KMS-11 (cell line): ENCODE measurements around the gene NMRK1.

Experiments
- H2AFZ ChIP-seq: fragments of 200-600 bp; sonication (generic); 2 replicates; pipeline ENCODE4 v1.6.1; 2016; ENCODE audit warnings: antibody characterized with exemption, mixed run types, low read depth
- H3K27ac ChIP-seq: fragments of 200-600 bp; sonication (generic); 2 replicates; pipeline ENCODE4 v1.6.1; 2016; ENCODE audit warnings: mild to moderate bottlenecking, mixed run types
- H3K27me3 ChIP-seq: fragments of 200-600 bp; sonication (generic); 2 replicates; pipeline ENCODE4 v1.6.1; 2017; ENCODE audit warnings: mild to moderate bottlenecking, low read depth, mixed run types, moderate library complexity; ENCODE audit not compliant: insufficient read depth
- H3K36me3 ChIP-seq: fragments of 200-600 bp; sonication (generic); 2 replicates; pipeline ENCODE4 v1.6.1; 2017; ENCODE audit warnings: mild to moderate bottlenecking, mixed run types; ENCODE audit not compliant: insufficient read depth
- H3K4me1 ChIP-seq: fragments of 200-600 bp; sonication (generic); 2 replicates; pipeline ENCODE4 v1.6.1; 2016; ENCODE audit warnings: mild to moderate bottlenecking, low read depth, mixed run types; ENCODE audit not compliant: poor library complexity, severe bottlenecking
- H3K4me2 ChIP-seq: fragments of 200-600 bp; sonication (generic); 2 replicates; pipeline ENCODE4 v1.7.0; 2016; ENCODE audit warnings: mild to moderate bottlenecking, mixed run types
- H3K4me3 ChIP-seq: fragments of 200-600 bp; sonication (generic); IDR thresholded peaks from 2 replicates; pipeline ENCODE4 v1.6.1; 2017; ENCODE audit warnings: low read depth, low read length, mixed read lengths; ENCODE audit not compliant: insufficient read depth
- H3K79me2 ChIP-seq: fragments of 200-600 bp; sonication (generic); 2 replicates; pipeline ENCODE4 v1.6.1; 2016; ENCODE audit warnings: low read depth, mixed run types; ENCODE audit not compliant: insufficient read depth
- H3K9ac ChIP-seq: fragments of 200-600 bp; sonication (generic); 2 replicates; pipeline ENCODE4 v1.6.1; 2016; ENCODE audit warnings: mild to moderate bottlenecking, mixed run types
- H4K20me1 ChIP-seq: fragments of 200-600 bp; sonication (generic); 2 replicates; pipeline ENCODE4 v1.6.1; 2016; ENCODE audit warnings: mild to moderate bottlenecking, mixed run types; ENCODE audit not compliant: insufficient read depth
- CTCF ChIP-seq: fragments of 200-600 bp; sonication (generic); conservative IDR thresholded peaks from 2 replicates; pipeline ENCODE4 v1.6.1; 2017; ENCODE audit warnings: low read depth, mild to moderate bottlenecking, antibody characterized with exemption, low read length, moderate library complexity, mixed read lengths

The NMRK1 gene

GRCh38 chr9:75116306-75116705 is 28.4 kb upstream of the NMRK1 start:
- no peak for TF ChIP-seq CTCF
- no peaks in the 10 kb centered on the region for H3K4me1 ChIP-seq
- H4K20me1 ChIP-seq: no peaks in the 10 kb centered on the region
- no peak overlapping the region for H3K9ac ChIP-seq
- no peaks in the 10 kb centered on the region for H3K27me3 ChIP-seq
- H2AFZ ChIP-seq: no peak overlapping the region
- no peaks in the 10 kb centered on the region for H3K36me3 ChIP-seq
- no peak overlapping the region for H3K4me2 ChIP-seq
- peaks cover 9% of the 10 kb centered on the region for H3K79me2 ChIP-seq
- H3K4me3 ChIP-seq: no peak overlapping the region
- no peak overlapping the region for H3K27ac ChIP-seq

GRCh38 chr9:75112789-75113188 is 24.8 kb upstream of the NMRK1 start:
- no peaks in the 10 kb centered on the region for H3K4me1 ChIP-seq
- TF ChIP-seq CTCF: no peak
- peaks cover 17% of the 10 kb centered on the region for H3K79me2 ChIP-seq
- H3K27ac ChIP-seq: no peak overlapping the region
- no peaks in the 10 kb centered on the region for H4K20me1 ChIP-seq
- H2AFZ ChIP-seq: no peak overlapping the region
- no peak overlapping the region for H3K9ac ChIP-seq
- no peak overlapping the region for H3K4me2 ChIP-seq
- no peaks in the 10 kb centered on the region for H3K27me3 ChIP-seq
- H3K4me3 ChIP-seq: no peak overlapping the region
- no peaks in the 10 kb centered on the region for H3K36me3 ChIP-seq

GRCh38 chr9:75111019-75111622 is 23.2 kb upstream of the NMRK1 start:
- H3K4me2 ChIP-seq: no peak overlapping the region
- H3K4me1 ChIP-seq: no peaks in the 10 kb centered on the region
- H3K9ac ChIP-seq: no peak overlapping the region
- H4K20me1 ChIP-seq: no peaks in the 10 kb centered on the region
- no peaks in the 10 kb centered on the region for H3K36me3 ChIP-seq
- no peak overlapping the region for H2AFZ ChIP-seq
- H3K27ac ChIP-seq: no peak overlapping the region
- H3K79me2 ChIP-seq: peaks cover 11% of the 10 kb centered on the region
- no peak overlapping the region for H3K4me3 ChIP-seq
- H3K27me3 ChIP-seq: no peaks in the 10 kb centered on the region
- TF ChIP-seq CTCF: no peak

- TF ChIP-seq CTCF: no peak
- Histone ChIP-seq H3K27ac (no peak overlapping the region), H3K9ac (no peak overlapping the region), H3K4me2 (no peak overlapping the region), H3K4me3 (no peak overlapping the region), H2AFZ (no peak overlapping the region), H3K36me3 (no peaks in the 10 kb centered on the region), H3K4me1 (no peaks in the 10 kb centered on the region), H3K79me2 (peaks cover 10% of the 10 kb centered on the region), H4K20me1 (no peaks in the 10 kb centered on the region), H3K27me3 (no peaks in the 10 kb centered on the region)
Measured at GRCh38 chr9:75109210-75109839, 21.4 kb upstream of the NMRK1 start.
